Upper lobe of right lung (tissue), 1 donor: ENCODE data around the gene PCTP. TPM values are rescaled to one million over a fixed set of nuclear protein-coding genes. Genes with fewer than 3 reads are reported as not detected.
A peak's percentile ranks its signal among the peaks of the same experiment; 100 is the strongest.

Experiments
- ATAC-seq: fragments of 200-7000 bp; cut with Tn5 transposase; one replicate; pipeline ENCODE4 v1.9.1; 2020; ENCODE audit warnings: mild to moderate bottlenecking, moderate library complexity
- DNase-seq: peaks from one replicate; pipeline ENCODE4 v3.0.0-alpha.2; 2020
- H3K27ac ChIP-seq: fragments of 200-600 bp; one replicate; pipeline ENCODE4 v1.8.0; 2022
- H3K27me3 ChIP-seq: fragments of 200-600 bp; one replicate; pipeline ENCODE4 v1.8.0; 2022; ENCODE audit warnings: mild to moderate bottlenecking
- H3K36me3 ChIP-seq: fragments of 200-600 bp; one replicate; pipeline ENCODE4 v1.8.0; 2022
- H3K4me1 ChIP-seq: fragments of 200-600 bp; one replicate; pipeline ENCODE4 v1.8.0; 2022
- H3K4me3 ChIP-seq: fragments of 200-600 bp; one replicate; pipeline ENCODE4 v1.8.0; 2022; ENCODE audit warnings: mild to moderate bottlenecking
- H3K9me3 ChIP-seq: fragments of 200-600 bp; one replicate; pipeline ENCODE4 v1.8.0; 2022
- CTCF ChIP-seq: fragments of 200-600 bp; IDR thresholded peaks from one replicate; pipeline ENCODE4 v1.8.0; 2022; ENCODE audit warnings: antibody characterized with exemption
- intact Hi-C: fragments of 100-400 bp; cut with DNase I; formaldehyde crosslinking; loops from one replicate; pipeline ENCODE4 v1.11.0; 2022
- total RNA-seq: library from RNA; stranded (reverse); fragmentation: NEBNext Ultra II Directional; extraction: Animal tissue kit (Norgen Biotek cat#: 25700); gene quantifications from one replicate; pipeline ENCODE4 v1.2.1, GENCODE V29; 2021
- donor health status: DM: no; HTN: yes; CAD: no; lungs with severe emphysema.

Gene PCTP
- total RNA-seq, 1 donor from 2014 or later, result 24.7 TPM

GRCh38 chr17:55735731-55736405, 15.0 kb upstream of the PCTP start:
- Histone ChIP-seq H3K27ac (no peak overlapping the region), H3K36me3 (no peaks in the 10 kb centered on the region), H3K27me3 (no peaks in the 10 kb centered on the region), H3K9me3 (no peaks in the 10 kb centered on the region), H3K4me3 (no peak overlapping the region), H3K4me1 (peaks cover 11% of the 10 kb centered on the region)
- TF ChIP-seq CTCF, result peak; percentile 68
- no peak for DNase-seq
- ATAC-seq, result peak; percentile 60
- intact Hi-C loops, result no loop called here

- DNase-seq (no peak), ATAC-seq (no peak)
- H3K4me1 ChIP-seq, result peaks cover 4% of the 10 kb centered on the region
- intact Hi-C loops, result no loop called here
- no peak overlapping the region for H3K4me3 ChIP-seq
- no peak for TF ChIP-seq CTCF
- no peak overlapping the region for H3K27ac ChIP-seq
- H3K27me3 ChIP-seq, result no peaks in the 10 kb centered on the region
- no peaks in the 10 kb centered on the region for H3K9me3 ChIP-seq
- no peaks in the 10 kb centered on the region for H3K36me3 ChIP-seq
Observed at GRCh38 chr17:55737976-55738501, 12.8 kb upstream of the PCTP start.

- Histone ChIP-seq H3K9me3 (no peaks in the 10 kb centered on the region), H3K36me3 (no peaks in the 10 kb centered on the region), H3K27me3 (no peaks in the 10 kb centered on the region), H3K27ac (no peak overlapping the region), H3K4me1 (no peaks in the 10 kb centered on the region), H3K4me3 (no peak overlapping the region)
- DNase-seq (no peak), ATAC-seq (no peak)
- no peak for TF ChIP-seq CTCF
- intact Hi-C loops, result no loop called here
Observed at GRCh38 chr17:55740511-55741355, 10.1 kb upstream of the PCTP start.

GRCh38 chr17:55741356-55741700, 9.5 kb upstream of the PCTP start:
- ATAC-seq (no peak), DNase-seq (no peak)
- intact Hi-C loops, result no loop called here
- Histone ChIP-seq H3K27me3 (no peaks in the 10 kb centered on the region), H3K36me3 (no peaks in the 10 kb centered on the region), H3K9me3 (no peaks in the 10 kb centered on the region), H3K4me3 (no peak overlapping the region), H3K27ac (no peak overlapping the region), H3K4me1 (no peaks in the 10 kb centered on the region)
- TF ChIP-seq CTCF, result no peak

- intact Hi-C loops, result no loop called here
- no peak for ATAC-seq
- DNase-seq, result no peak
- Histone ChIP-seq H3K36me3 (no peaks in the 10 kb centered on the region), H3K4me1 (no peaks in the 10 kb centered on the region), H3K27me3 (no peaks in the 10 kb centered on the region), H3K9me3 (no peaks in the 10 kb centered on the region), H3K4me3 (no peak overlapping the region), H3K27ac (no peak overlapping the region)
- TF ChIP-seq CTCF, result no peak
Observed at GRCh38 chr17:55742272-55743102, 8.4 kb upstream of the PCTP start.
